ENCODE results near the gene KRTAP10-2. TPM values are rescaled to one million over a fixed set of nuclear protein-coding genes. Genes with fewer than 3 reads are reported as not detected.

Gene KRTAP10-2
- total RNA-seq, 2 experiments from 2014 or later = not detected

DNA sequence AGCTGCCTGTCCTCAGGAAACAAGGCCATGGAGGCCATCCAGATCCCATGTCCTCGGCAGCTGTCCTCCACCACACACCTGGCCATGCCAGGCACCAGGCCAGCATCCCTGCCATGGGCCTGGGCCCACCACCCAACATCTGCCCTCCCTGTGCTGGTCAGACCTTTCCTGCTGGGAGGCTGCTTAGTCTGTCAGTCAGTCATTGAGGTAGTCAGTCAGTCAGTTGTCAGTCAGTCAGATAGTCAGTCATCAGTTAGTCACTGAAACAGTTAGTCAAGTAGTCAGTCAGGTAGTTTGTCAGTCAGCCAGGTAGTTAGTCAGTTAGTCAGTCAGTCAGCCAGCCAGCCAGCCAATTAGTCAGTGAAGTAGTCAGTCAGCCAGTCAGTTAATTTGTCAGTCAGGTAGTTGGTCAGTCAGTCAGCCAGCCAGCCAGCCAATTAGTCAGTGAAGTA lies 28.5 kb downstream of the KRTAP10-2 start:
- CTCF ChIA-PET = no interaction called here
- H3K9me3 Mint-ChIP-seq (ENCODE audit: insufficient read depth) = no peaks in the 10 kb centered on the region
- no peak overlapping the region for H3K4me3 Mint-ChIP-seq
- no peaks in the 10 kb centered on the region for H3K36me3 Mint-ChIP-seq (ENCODE audit: low read depth)
- no peaks in the 10 kb centered on the region for H3K27me3 Mint-ChIP-seq (ENCODE audit: low read depth)
- ATAC-seq (no peak), DNase-seq (no peak)
- H3K4me1 Mint-ChIP-seq (ENCODE audit: low read depth) = no peaks in the 10 kb centered on the region
- POLR2A ChIA-PET = no interaction called here
- H3K27ac Mint-ChIP-seq = no peak overlapping the region

DNA sequence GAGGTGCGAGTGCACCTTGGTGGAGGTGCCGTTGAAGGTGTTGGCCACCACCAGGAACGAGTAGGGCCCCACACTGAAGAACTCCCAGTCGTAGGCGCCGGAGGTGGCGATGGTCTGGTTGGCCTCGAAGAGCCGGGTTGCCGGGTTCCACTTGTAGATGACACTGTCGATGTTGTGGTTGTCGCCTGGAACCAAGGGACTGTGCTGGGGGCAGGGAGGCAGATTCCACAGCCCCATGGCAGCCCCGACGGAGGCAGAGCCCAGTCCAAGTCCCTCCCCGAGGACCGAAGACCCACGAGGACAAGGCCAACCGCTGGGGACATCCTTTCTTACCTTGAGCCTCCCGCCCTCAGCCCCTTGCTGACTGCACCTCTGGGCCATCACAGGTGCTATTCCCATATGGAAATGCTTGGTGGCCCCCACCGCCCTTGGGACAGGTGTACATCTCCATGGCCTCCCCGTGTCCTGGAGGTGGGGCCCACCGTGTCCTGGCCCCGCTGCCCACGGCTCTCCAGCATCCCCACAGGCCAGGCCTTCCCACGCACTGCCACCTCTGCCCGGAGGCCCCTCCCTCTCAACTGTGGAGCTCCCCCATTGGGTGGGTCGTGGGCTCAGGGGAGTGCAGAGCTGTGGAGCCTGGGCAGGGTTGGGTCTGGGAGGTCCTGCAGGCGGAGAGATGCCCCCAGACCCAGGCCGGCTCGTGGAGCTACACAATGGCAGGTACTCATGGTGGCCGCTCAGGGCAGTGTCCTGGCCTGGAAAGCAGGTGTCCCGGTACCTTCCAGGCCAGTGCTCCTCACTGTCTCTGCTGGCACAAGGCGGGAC lies 29.2 kb downstream of the KRTAP10-2 start:
- POLR2A ChIA-PET = no interaction called here
- Mint-ChIP-seq H3K36me3 (ENCODE audit: low read depth) (no peaks in the 10 kb centered on the region), H3K4me1 (ENCODE audit: low read depth) (no peaks in the 10 kb centered on the region), H3K27ac (no peak overlapping the region), H3K9me3 (ENCODE audit: insufficient read depth) (no peaks in the 10 kb centered on the region), H3K27me3 (ENCODE audit: low read depth) (no peaks in the 10 kb centered on the region), H3K4me3 (no peak overlapping the region)
- CTCF ChIA-PET = no interaction called here
- DNase-seq (no peak), ATAC-seq (no peak)

DNA sequence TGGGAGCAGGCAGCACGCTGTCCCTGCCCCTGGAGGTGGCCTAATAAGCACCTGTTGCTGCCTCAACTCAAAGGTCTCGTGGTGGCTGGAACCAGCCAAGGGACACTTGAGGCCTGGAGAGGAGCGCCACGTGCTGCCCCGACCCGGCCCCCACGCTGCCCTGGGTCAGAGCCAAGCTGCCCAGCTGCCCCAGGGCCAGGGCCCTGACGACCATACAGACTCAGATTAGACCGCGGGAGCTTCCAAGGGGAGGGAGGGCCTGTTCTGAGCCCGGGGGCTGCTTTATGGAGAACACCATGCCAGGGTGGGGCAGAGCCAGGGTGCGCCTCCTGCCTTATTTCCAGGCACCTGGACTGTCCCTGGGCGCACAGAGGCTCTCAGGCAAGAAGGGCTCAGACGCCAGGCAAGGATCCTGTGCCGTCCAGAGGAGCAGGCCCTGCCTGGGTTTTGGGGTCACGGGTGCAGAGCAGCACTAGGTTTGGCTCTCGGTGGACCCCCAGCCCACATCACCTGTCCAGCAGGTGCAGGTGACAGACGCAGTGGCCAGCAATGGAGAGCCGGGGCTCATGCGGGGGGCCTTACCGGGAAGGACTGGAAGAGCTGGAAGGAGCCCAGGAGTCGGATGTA lies 29.9 kb downstream of the KRTAP10-2 start:
- CTCF ChIA-PET = no interaction called here
- no peak overlapping the region for H3K4me3 Mint-ChIP-seq
- H3K9me3 Mint-ChIP-seq (ENCODE audit: insufficient read depth) = no peaks in the 10 kb centered on the region
- DNase-seq = no peak
- no peak for ATAC-seq
- H3K4me1 Mint-ChIP-seq (ENCODE audit: low read depth) = no peaks in the 10 kb centered on the region
- no peak overlapping the region for H3K27ac Mint-ChIP-seq
- no peaks in the 10 kb centered on the region for H3K36me3 Mint-ChIP-seq (ENCODE audit: low read depth)
- H3K27me3 Mint-ChIP-seq (ENCODE audit: low read depth) = no peaks in the 10 kb centered on the region
- POLR2A ChIA-PET = no interaction called here

DNA sequence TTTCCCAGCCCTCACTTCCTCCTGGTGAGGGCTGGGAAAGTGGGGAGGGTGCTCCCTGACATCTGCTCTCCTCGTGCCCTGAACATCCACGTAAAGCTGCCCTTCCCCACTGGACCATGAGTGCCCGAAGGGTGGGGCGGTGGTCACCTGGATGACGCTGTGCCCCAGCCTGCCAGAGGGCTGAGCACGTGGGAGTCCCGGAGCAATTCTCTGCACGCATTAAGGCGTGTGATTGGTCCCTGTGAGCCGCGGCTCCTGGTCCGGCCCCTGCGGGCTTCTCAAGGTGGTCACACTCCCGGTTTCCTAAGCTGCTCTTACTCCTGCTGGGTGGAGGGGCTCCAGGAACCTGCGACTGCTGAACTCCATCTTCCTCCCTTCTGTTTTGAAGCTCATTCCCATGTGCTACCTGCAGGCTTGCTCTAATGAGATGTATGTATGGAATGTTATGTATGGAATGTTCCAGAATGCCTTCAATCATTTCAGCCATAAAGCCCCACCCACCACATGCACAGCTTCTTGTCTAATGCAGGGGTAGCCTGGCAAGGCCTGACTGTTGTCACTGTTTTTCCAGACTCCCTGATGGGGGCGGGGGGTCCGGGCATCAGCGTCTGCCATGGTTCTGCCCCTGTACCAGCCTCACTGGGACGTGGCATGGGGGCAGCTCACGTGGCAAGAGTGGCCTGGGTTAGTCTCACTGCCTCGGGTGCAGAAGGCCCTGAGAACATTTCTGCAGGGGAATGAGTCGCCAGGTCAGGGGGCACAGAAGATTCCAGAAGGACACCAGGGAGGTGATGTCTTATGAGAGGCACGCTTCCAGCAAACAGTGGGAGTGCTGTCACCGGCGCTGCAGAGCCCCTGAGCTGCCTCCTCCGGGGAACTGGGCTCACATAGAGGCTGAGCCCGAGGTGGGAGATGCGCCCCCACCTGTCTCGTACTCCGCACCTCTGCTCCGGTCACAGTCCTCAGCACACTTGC lies 30.7 kb downstream of the KRTAP10-2 start:
- ATAC-seq = no peak
- H3K36me3 Mint-ChIP-seq (ENCODE audit: low read depth) = no peaks in the 10 kb centered on the region
- no peaks in the 10 kb centered on the region for H3K4me1 Mint-ChIP-seq (ENCODE audit: low read depth)
- H3K27me3 Mint-ChIP-seq (ENCODE audit: low read depth) = no peaks in the 10 kb centered on the region
- H3K9me3 Mint-ChIP-seq (ENCODE audit: insufficient read depth) = no peaks in the 10 kb centered on the region
- no peak overlapping the region for H3K27ac Mint-ChIP-seq
- H3K4me3 Mint-ChIP-seq = no peak overlapping the region
- DNase-seq = no peak
- CTCF ChIA-PET = no interaction called here
- POLR2A ChIA-PET = no interaction called here

DNA sequence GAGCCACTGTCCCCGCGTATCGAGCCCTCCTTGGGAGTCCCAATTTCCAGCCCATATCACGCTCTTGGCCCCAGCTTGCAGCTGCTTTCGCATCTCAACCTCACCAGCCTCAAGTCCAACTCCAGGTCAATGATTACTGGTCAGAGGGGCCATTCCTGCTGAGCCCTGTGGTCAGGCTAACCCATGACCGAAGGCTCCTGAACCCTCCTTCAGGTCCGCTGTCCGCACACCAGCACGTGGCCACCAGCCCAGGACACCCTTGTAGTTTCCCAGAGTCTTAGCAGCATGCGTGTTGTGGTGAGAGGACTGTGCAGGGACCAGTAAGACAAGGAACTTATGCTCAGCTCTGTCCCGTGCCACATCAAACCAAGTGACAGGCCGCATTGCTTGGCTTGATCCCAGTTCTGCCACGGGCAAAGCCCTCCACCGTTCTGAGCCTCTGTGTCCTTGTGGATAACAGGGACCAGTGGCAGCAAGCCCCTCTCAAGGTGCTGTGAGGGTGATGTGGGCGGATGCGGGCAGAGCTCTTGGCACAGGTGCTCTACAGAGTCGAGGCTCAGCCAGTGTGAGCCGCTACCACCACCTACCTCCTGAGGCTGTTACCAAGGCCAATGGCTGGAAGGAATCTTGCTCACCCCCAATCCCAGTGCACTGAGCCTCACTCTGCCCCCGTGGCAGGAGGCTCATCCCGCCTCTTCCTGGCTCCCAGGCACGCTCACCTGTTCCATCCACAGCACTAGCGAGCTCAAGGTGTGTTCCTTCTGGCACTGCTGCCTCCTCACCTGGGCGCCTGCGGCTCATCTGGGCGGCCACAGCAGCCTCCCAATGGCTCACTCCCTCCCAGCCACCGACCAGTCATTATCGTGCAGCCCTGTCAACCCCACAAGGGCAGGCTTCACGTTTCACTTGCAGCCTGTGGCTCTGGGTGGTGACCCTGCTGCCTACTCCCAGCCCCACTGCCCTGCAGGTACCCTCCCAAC lies 31.7 kb downstream of the KRTAP10-2 start:
- ATAC-seq = no peak
- CTCF ChIA-PET = interaction anchor here (1.3 kb wide), 1 partner anchor 9 kb away, joined by 5 read pairs; no protein-coding TSS in a partner anchor
- no peaks in the 10 kb centered on the region for H3K4me1 Mint-ChIP-seq (ENCODE audit: low read depth)

DNA sequence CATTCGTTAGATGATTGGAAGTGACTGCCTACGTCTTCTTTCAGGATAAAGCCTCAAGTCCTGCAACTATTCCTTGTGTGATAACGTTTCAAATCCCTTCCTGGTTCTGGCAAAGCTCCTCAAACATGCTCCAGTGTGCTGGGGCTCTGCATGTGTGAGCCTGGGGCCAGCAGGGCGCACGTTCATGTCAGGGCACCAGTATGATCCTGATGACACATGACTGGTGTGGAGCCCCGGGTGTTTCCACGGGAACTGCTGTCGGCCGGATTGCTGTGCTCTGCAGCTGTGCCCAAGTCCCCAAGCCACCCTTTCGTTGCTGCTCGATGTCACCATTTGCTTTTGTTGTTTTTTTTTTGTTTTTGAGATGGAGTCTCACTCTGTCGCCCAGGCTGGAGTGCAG lies 32.6 kb downstream of the KRTAP10-2 start:
- CTCF ChIA-PET = interaction anchor here (1.3 to 1.6 kb wide), 2 partner anchors 8 to 275 kb away, joined by 5 to 9 read pairs; no protein-coding TSS in a partner anchor
- no peaks in the 10 kb centered on the region for H3K27me3 Mint-ChIP-seq (ENCODE audit: low read depth)
- H3K36me3 Mint-ChIP-seq (ENCODE audit: low read depth) = no peaks in the 10 kb centered on the region
- ATAC-seq (no peak), DNase-seq (no peak)
- no peaks in the 10 kb centered on the region for H3K4me1 Mint-ChIP-seq (ENCODE audit: low read depth)
- H3K9me3 Mint-ChIP-seq (ENCODE audit: insufficient read depth) = no peaks in the 10 kb centered on the region
- H3K4me3 Mint-ChIP-seq = no peak overlapping the region
- POLR2A ChIA-PET = no interaction called here
- no peak overlapping the region for H3K27ac Mint-ChIP-seq

More for the DNA sequence above, 31.7 kb downstream of the KRTAP10-2 start:
- Mint-ChIP-seq H3K27ac (no peak overlapping the region), H3K27me3 (ENCODE audit: low read depth) (no peaks in the 10 kb centered on the region), H3K9me3 (ENCODE audit: insufficient read depth) (no peaks in the 10 kb centered on the region), H3K4me3 (no peak overlapping the region), H3K36me3 (ENCODE audit: low read depth) (no peaks in the 10 kb centered on the region)
- POLR2A ChIA-PET = no interaction called here
- DNase-seq = no peak

DNA sequence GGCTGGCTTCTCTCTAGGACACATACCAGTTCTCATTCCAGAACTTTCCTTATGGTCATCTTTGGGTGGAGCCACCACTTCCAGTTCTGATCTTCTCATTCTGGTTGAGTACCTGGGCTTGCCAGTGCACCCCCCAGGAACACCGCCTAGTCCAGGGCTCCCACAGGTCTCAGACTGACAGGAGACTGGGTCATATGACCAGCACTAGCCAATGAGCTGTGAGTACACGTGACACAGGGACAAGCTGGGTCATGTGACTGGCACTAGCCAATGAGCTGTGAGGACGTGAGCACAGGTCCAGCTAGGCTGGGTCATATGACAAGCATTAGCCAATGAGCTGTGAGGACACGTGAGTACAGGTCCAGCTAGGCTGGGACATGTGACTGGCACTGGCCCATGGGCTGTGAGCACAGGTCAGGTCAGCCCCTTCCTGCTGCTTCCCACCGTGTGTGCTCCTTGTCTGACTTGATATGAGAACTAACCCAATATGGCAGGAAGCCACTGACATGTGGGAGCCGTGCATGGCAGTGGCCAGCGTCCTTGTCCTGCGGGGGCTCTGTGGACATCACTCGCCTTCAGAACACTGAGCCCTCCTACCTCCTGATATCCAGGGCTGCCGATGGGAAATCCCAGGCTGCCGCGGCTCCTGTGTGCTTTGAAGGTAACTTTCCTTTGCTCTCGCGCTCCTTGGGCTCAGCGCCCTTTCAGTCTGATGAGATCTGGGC lies 34.0 kb downstream of the KRTAP10-2 start:
- ATAC-seq = peak; percentile 56
- no peaks in the 10 kb centered on the region for H3K36me3 Mint-ChIP-seq (ENCODE audit: low read depth)
- no peaks in the 10 kb centered on the region for H3K9me3 Mint-ChIP-seq (ENCODE audit: insufficient read depth)
- H3K27me3 Mint-ChIP-seq (ENCODE audit: low read depth) = no peaks in the 10 kb centered on the region
- no peak overlapping the region for H3K27ac Mint-ChIP-seq
- CTCF ChIA-PET = interaction anchor here (1.6 kb wide), 1 partner anchor 276 kb away, joined by 9 read pairs; no protein-coding TSS in a partner anchor
- H3K4me1 Mint-ChIP-seq (ENCODE audit: low read depth) = no peaks in the 10 kb centered on the region
- POLR2A ChIA-PET = no interaction called here
- H3K4me3 Mint-ChIP-seq = no peak overlapping the region
- DNase-seq = peak; percentile 37

DNA sequence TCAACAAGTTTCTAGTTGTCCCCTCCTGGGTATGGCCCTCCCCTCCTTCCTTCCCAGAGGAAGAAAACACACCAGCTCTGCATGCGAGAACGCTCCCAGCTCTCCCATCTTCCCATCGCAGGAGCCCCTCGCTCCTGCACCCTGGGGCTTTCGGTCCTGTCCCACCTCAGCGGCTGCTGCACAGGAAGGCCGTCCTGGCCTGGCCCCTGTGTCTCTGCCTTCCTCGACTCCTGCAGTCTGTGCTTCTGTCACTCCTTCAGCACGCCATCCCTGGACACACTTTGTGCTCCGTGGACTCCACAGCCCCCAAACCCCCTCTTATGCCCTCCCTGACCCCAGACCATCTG lies 34.5 kb downstream of the KRTAP10-2 start:
- DNase-seq (no peak), ATAC-seq (no peak)
- H3K27me3 Mint-ChIP-seq (ENCODE audit: low read depth) = no peaks in the 10 kb centered on the region
- no peak overlapping the region for H3K27ac Mint-ChIP-seq
- H3K4me1 Mint-ChIP-seq (ENCODE audit: low read depth) = no peaks in the 10 kb centered on the region
- ChIA-PET CTCF (no interaction called here), POLR2A (no interaction called here)
- H3K9me3 Mint-ChIP-seq (ENCODE audit: insufficient read depth) = no peaks in the 10 kb centered on the region
- no peak overlapping the region for H3K4me3 Mint-ChIP-seq
- no peaks in the 10 kb centered on the region for H3K36me3 Mint-ChIP-seq (ENCODE audit: low read depth)

DNA sequence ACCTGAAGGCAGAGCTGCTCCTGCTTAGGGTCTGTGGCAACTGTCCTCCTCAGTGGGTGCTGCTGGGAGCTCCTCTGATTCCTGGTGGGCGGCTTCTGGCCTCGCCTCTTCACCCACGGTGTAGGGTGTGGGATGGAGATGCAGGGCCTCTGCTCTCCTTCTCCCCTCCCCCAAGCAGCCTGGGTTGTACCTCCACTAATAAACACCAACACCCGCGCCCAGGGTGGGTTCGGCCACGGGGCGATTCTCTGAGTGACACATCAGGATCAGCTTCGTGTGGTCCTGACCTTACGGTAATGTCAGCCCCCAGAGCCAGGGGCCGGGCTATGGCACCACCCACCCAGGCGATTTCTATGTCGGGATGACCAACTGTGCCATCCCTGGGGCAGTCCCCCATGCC lies 35.0 kb downstream of the KRTAP10-2 start:
- POLR2A ChIA-PET = no interaction called here
- no peak overlapping the region for H3K27ac Mint-ChIP-seq
- no peaks in the 10 kb centered on the region for H3K4me1 Mint-ChIP-seq (ENCODE audit: low read depth)
- no peak overlapping the region for H3K4me3 Mint-ChIP-seq
- CTCF ChIA-PET = interaction anchor here (4.0 kb wide), 1 partner anchor 277 kb away, joined by 15 read pairs; no protein-coding TSS in a partner anchor
- no peaks in the 10 kb centered on the region for H3K9me3 Mint-ChIP-seq (ENCODE audit: insufficient read depth)
- ATAC-seq = no peak
- no peaks in the 10 kb centered on the region for H3K36me3 Mint-ChIP-seq (ENCODE audit: low read depth)
- no peaks in the 10 kb centered on the region for H3K27me3 Mint-ChIP-seq (ENCODE audit: low read depth)
- DNase-seq = no peak

DNA sequence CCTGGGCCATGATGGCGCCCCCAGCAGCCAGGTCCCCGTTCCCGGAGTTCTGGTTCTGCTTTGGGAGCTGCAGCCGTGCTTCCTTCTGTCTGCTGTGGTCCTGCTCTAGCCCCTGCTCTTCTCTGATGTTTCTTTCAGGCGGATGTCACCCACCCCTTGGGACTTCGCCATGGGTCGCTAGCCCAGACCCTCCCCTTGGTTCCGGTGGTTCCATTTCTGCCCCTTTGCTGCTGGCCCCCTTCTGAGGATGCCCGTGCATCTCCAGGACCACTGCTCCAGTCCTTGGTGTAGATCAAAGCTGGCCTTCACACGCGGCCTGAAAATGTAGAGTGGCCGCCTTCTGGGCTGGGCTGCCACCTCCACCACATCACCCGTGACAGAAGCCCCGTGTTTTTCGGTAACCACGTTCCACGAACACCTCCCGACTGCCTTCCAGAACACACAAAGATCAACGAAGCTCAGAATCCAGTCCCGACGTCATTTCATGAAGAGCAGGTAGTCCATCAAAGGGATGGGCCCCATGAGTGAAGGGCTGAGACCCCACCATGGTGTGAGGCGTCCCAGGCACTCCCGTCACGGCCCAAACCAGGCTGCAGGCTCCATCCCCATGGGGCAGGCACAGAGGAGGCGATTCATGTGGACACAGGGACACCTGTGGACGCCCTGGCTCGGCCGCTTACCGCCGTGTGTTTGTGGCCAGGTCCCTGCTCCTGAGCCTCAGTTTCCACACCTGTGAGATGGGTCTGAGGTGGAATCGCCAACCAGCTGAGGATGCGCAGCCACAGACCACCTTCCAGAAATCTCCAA lies 35.7 kb downstream of the KRTAP10-2 start:
- H3K27me3 Mint-ChIP-seq (ENCODE audit: low read depth) = no peaks in the 10 kb centered on the region
- no peaks in the 10 kb centered on the region for H3K9me3 Mint-ChIP-seq (ENCODE audit: insufficient read depth)
- H3K27ac Mint-ChIP-seq = no peak overlapping the region
- ATAC-seq (no peak), DNase-seq (no peak)
- no peaks in the 10 kb centered on the region for H3K4me1 Mint-ChIP-seq (ENCODE audit: low read depth)
- no peak overlapping the region for H3K4me3 Mint-ChIP-seq
- H3K36me3 Mint-ChIP-seq (ENCODE audit: low read depth) = no peaks in the 10 kb centered on the region
- ChIA-PET POLR2A (interaction anchor here (0.6 kb wide), 1 partner anchor 20 kb away, joined by 3 read pairs; no protein-coding TSS in a partner anchor), CTCF (interaction anchor here (2.5 to 4.0 kb wide), 2 partner anchors 227 to 278 kb away, joined by 10 to 15 read pairs; no protein-coding TSS in a partner anchor)
